Thyroid gland (tissue), 4 donors: ENCODE measurements around the gene RFX2.

Experiments
- CTCF ChIP-seq, 6 experiments: fragments of 200-600 bp in 3 of 6; fragments of 450-650 bp in 3 of 6; sonication (generic) in 3 of 6; IDR thresholded peaks; one replicate each; pipeline ENCODE4 v1.5.1; 2016 to 2019; ENCODE audit warnings: antibody characterized with exemption in 6 of 6, mild to moderate bottlenecking in 2 of 6, inconsistent platforms in 1 of 6, moderate library complexity in 1 of 6
- POLR2A ChIP-seq, 2 donors: fragments of 450-650 bp; IDR thresholded peaks; one replicate each; pipeline ENCODE4 v1.6.1; 2017; ENCODE audit warnings: antibody characterized with exemption in 2 of 2, mild to moderate bottlenecking in 2 of 2, moderate library complexity in 1 of 2

- TF ChIP-seq CTCF (IDR thresholded peaks at IDR 0.05) (no peak), POLR2A (IDR thresholded peaks at IDR 0.05) (no peak)
Observed at GRCh38 chr19:6023085-6023682, 87.1 kb downstream of the RFX2 start.
